H1 (cell line): ENCODE results near the gene PPP6R1.

Experiments used
- CTCF ChIP-seq, 3 experiments: IDR thresholded peaks; 1 replicate in 2 of 3; 2 replicates in 1 of 3; pipeline versions ENCODE4 v1.5.1 to v1.6.1; 2011; ENCODE audit warnings: low read length in 3 of 3, mild to moderate bottlenecking in 3 of 3, inconsistent platforms in 2 of 3, low read depth in 1 of 3, moderate library complexity in 1 of 3; ENCODE audit not compliant: insufficient read depth in 1 of 3; ENCODE audit errors: control extremely low read depth in 1 of 3
- POLR2A ChIP-seq, 2 experiments: IDR thresholded peaks; 1 replicate in 1 of 2; 2 replicates in 1 of 2; pipeline ENCODE4 v1.6.1; 2011; ENCODE audit warnings: low read depth in 2 of 2, low read length in 2 of 2, mild to moderate bottlenecking in 2 of 2; ENCODE audit errors: control extremely low read depth in 1 of 2
- SP4 ChIP-seq: IDR thresholded peaks from 2 replicates; pipeline ENCODE4 v1.6.1; 2012; ENCODE audit warnings: low read length, inconsistent platforms
- YY1 ChIP-seq: IDR thresholded peaks from 2 replicates; pipeline ENCODE4 v1.6.1; 2011; ENCODE audit warnings: low read depth, mild to moderate bottlenecking, low read length
- TF ChIP-seq, protein P1 (sequence below): IDR thresholded peaks from 2 replicates; pipeline ENCODE4 v1.6.1; 2011; ENCODE audit warnings: low read length, improper control_type of control experiment

- TF ChIP-seq YY1 = no peak
- TF ChIP-seq SP4 = no peak
- TF ChIP-seq CTCF (IDR thresholded peaks at IDR 0.05; ENCODE audit: control extremely low read depth in 1 of 3, insufficient read depth in 1 of 3, low read depth in 1 of 3, low read length in 3 of 3) = no peak
- TF ChIP-seq, protein P1, sequence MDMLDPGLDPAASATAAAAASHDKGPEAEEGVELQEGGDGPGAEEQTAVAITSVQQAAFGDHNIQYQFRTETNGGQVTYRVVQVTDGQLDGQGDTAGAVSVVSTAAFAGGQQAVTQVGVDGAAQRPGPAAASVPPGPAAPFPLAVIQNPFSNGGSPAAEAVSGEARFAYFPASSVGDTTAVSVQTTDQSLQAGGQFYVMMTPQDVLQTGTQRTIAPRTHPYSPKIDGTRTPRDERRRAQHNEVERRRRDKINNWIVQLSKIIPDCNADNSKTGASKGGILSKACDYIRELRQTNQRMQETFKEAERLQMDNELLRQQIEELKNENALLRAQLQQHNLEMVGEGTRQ = no peak
- no peak for TF ChIP-seq POLR2A (IDR thresholded peaks at IDR 0.05; ENCODE audit: control extremely low read depth in 1 of 2, low read depth in 2 of 2, low read length in 2 of 2)
These were observed 32.0 kb downstream of the PPP6R1 start for GRCh38 chr19:55226788-55227187.
